SU-DHL-6 (cell line): ENCODE data around the gene CYBC1.

Experiments used
- H2AFZ ChIP-seq: fragments of 200-600 bp; sonication (generic); 2 replicates; pipeline ENCODE4 v1.6.1; 2014; ENCODE audit warnings: low read depth, mild to moderate bottlenecking, moderate library complexity, mixed read lengths, antibody characterized with exemption, low read length; ENCODE audit not compliant: severe bottlenecking
- H3F3A ChIP-seq: fragments of 200-600 bp; shearing (Covaris generic); 2 replicates; pipeline ENCODE4 v1.6.0; 2016; ENCODE audit warnings: antibody characterized with exemption, mild to moderate bottlenecking; ENCODE audit not compliant: insufficient read depth
- H3K27ac ChIP-seq: fragments of 200-600 bp; sonication (generic); 2 replicates; pipeline ENCODE4 v1.5.1; 2016; ENCODE audit warnings: low read depth, mild to moderate bottlenecking, low read length, moderate library complexity, mixed read lengths
- H3K27me3 ChIP-seq: fragments of 200-600 bp; sonication (generic), shearing (Covaris generic); 2 replicates; pipeline ENCODE4 v1.6.0; 2014; ENCODE audit warnings: mild to moderate bottlenecking, low read length
- H3K36me3 ChIP-seq: fragments of 200-600 bp; sonication (generic); 2 replicates; pipeline ENCODE4 v1.6.1; 2014; ENCODE audit warnings: mild to moderate bottlenecking, low read length, mixed read lengths
- H3K4me2 ChIP-seq: fragments of 300-600, 200-600 bp; shearing (Covaris generic), sonication (generic); 2 replicates; pipeline ENCODE4 v1.6.0; 2014; ENCODE audit warnings: low read length, low read depth, mild to moderate bottlenecking; ENCODE audit not compliant: poor library complexity, severe bottlenecking
- H3K4me3 ChIP-seq: fragments of 200-600 bp; sonication (generic); 2 replicates; pipeline ENCODE4 v1.5.1; 2014; ENCODE audit warnings: antibody characterized with exemption, low read length, mild to moderate bottlenecking, mixed read lengths; ENCODE audit not compliant: insufficient read depth, poor library complexity, severe bottlenecking
- H3K79me2 ChIP-seq: fragments of 200-600 bp; sonication (generic); 2 replicates; pipeline ENCODE4 v1.6.1; 2014; ENCODE audit warnings: mild to moderate bottlenecking, low read length, moderate library complexity; ENCODE audit not compliant: insufficient read depth
- H3K9ac ChIP-seq: fragments of 200-600 bp; sonication (generic); 2 replicates; pipeline ENCODE4 v1.7.0; 2014; ENCODE audit warnings: mild to moderate bottlenecking, low read length
- H3K9me2 ChIP-seq: fragments of 200-600 bp; sonication (generic); replicated peaks from 2 replicates; pipeline ENCODE4 v1.6.1; 2014; ENCODE audit warnings: low read length; ENCODE audit not compliant: insufficient read depth
- H3K9me3 ChIP-seq: fragments of 200-600 bp; sonication (generic); 2 replicates; pipeline ENCODE4 v1.6.1; 2014; ENCODE audit warnings: low read length, mixed read lengths; ENCODE audit not compliant: insufficient read depth
- H4K20me1 ChIP-seq: fragments of 200-600 bp; sonication (generic); 2 replicates; pipeline ENCODE4 v1.6.1; 2014; ENCODE audit warnings: low read depth, mild to moderate bottlenecking, antibody characterized with exemption, low read length, moderate library complexity, mixed read lengths
- EZH2phosphoT487 ChIP-seq: fragments of 200-600 bp; sonication (generic), shearing (Covaris generic); conservative IDR thresholded peaks from 2 replicates; pipeline ENCODE4 v1.6.1; 2018; ENCODE audit warnings: mild to moderate bottlenecking, antibody characterized with exemption, low read length, moderate library complexity, mixed read lengths
- TF ChIP-seq, protein P1 (sequence below): fragments of 200-600 bp; sonication (generic); IDR thresholded peaks from one replicate; pipeline ENCODE4 v1.5.1; 2017; ENCODE audit warnings: antibody characterized with exemption, mild to moderate bottlenecking, low read length, moderate library complexity; ENCODE audit not compliant: insufficient read depth, poor library complexity, severe bottlenecking

The CYBC1 gene

DNA sequence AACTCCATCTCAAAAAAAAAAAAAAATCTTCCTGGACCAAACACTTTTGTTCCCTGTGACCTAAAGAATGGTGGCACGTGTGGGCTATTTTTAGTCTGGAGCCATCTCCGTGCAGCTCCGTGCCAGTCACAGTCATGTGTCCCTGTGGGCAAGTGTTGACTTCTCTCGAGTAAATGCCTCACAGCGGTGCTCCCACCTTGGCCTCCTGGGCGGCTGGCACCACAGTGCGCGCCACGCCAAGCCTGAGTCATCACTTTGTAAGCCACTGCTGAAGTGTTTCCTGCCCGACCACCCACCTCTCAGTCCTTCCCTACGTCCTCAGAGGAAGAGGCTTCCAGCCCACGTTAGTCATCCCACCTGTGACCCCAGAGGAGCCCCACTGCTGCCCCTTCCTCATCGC lies 43.3 kb downstream of the CYBC1 start:
- Histone ChIP-seq H3K9me2 (no peaks in the 10 kb centered on the region), H4K20me1 (no peaks in the 10 kb centered on the region), H3K9me3 (no peaks in the 10 kb centered on the region), H2AFZ (no peak overlapping the region), H3K27me3 (no peaks in the 10 kb centered on the region), H3K36me3 (no peaks in the 10 kb centered on the region), H3K4me3 (no peak overlapping the region), H3K27ac (no peak overlapping the region), H3K4me2 (no peak overlapping the region), H3K79me2 (no peaks in the 10 kb centered on the region), H3K9ac (no peak overlapping the region), H3F3A (0 out of 2 replicates have a peak, but pooled peaks cover 4% of the 10 kb centered on the region)
- no peak for TF ChIP-seq EZH2phosphoT487
- TF ChIP-seq, protein P1, sequence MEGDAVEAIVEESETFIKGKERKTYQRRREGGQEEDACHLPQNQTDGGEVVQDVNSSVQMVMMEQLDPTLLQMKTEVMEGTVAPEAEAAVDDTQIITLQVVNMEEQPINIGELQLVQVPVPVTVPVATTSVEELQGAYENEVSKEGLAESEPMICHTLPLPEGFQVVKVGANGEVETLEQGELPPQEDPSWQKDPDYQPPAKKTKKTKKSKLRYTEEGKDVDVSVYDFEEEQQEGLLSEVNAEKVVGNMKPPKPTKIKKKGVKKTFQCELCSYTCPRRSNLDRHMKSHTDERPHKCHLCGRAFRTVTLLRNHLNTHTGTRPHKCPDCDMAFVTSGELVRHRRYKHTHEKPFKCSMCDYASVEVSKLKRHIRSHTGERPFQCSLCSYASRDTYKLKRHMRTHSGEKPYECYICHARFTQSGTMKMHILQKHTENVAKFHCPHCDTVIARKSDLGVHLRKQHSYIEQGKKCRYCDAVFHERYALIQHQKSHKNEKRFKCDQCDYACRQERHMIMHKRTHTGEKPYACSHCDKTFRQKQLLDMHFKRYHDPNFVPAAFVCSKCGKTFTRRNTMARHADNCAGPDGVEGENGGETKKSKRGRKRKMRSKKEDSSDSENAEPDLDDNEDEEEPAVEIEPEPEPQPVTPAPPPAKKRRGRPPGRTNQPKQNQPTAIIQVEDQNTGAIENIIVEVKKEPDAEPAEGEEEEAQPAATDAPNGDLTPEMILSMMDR = no peak

DNA sequence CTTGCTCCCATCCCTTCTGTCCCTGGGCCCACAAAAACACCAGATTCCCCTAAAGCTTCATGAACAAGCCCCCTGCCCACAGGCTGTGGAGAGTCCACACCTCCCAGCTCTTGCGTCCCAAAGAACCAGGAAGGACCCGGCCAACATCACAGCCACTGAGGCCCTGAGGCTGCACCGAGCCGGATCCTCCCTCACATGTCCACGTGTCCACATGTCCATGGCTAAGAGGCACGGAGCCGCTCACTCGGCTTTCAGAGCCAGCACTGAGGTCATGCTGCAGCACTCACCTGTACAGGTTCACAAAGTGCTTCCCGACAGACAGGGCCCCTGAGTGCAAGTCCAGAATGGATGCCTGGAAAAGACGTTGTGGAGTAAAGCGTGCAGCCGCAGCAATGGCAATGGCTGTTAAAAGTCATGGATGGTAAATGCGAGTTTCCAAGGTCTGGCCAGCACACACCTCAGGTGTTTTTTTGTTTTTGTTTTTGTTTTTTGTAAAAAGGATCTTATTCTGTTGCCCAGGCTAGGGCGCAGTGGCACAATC lies 44.4 kb downstream of the CYBC1 start:
- H3K4me3 ChIP-seq = no peak overlapping the region

DNA sequence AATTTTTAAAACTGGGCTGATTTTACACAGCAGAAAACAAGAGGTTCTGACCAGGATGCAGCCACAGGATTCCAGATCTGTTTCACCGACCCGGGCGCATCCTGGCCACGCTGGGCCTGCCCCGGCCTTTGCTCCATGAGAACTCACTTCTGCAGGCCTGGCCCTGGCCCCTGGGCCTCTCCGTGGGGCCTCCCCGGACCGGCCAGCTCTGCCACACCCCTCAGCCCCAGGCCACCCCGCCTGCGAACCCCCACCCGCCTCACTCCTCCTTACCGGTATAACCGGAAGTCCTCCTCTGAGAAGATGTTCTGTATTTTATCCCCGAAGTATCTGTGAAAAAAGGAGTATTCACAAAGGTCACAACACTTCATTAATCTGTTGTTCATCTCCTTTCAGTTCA lies 45.5 kb downstream of the CYBC1 start:
- no peak overlapping the region for H2AFZ ChIP-seq
- H4K20me1 ChIP-seq = no peaks in the 10 kb centered on the region
- H3K36me3 ChIP-seq = no peaks in the 10 kb centered on the region
- H3K79me2 ChIP-seq = no peaks in the 10 kb centered on the region
- no peaks in the 10 kb centered on the region for H3K9me3 ChIP-seq
- H3K9me2 ChIP-seq = no peaks in the 10 kb centered on the region
- no peak overlapping the region for H3K4me2 ChIP-seq
- H3K27me3 ChIP-seq = no peaks in the 10 kb centered on the region
- no peak overlapping the region for H3K9ac ChIP-seq
- no peak overlapping the region for H3K4me3 ChIP-seq
- H3F3A ChIP-seq = 0 out of 2 replicates have a peak, but pooled peaks cover 4% of the 10 kb centered on the region
- no peak overlapping the region for H3K27ac ChIP-seq
- TF ChIP-seq EZH2phosphoT487 = no peak
- TF ChIP-seq, protein P1 = no peak

More for the DNA sequence above, 44.4 kb downstream of the CYBC1 start:
- no peak overlapping the region for H3K9ac ChIP-seq
- no peaks in the 10 kb centered on the region for H3K9me2 ChIP-seq
- TF ChIP-seq EZH2phosphoT487 = no peak
- TF ChIP-seq, protein P1 = no peak
- H3K79me2 ChIP-seq = no peaks in the 10 kb centered on the region
- no peak overlapping the region for H3K27ac ChIP-seq
- H3K4me2 ChIP-seq = no peak overlapping the region
- H3K27me3 ChIP-seq = no peaks in the 10 kb centered on the region
- H3K9me3 ChIP-seq = no peaks in the 10 kb centered on the region
- no peaks in the 10 kb centered on the region for H4K20me1 ChIP-seq
- H3K36me3 ChIP-seq = no peaks in the 10 kb centered on the region
- no peak overlapping the region for H2AFZ ChIP-seq
- 0 out of 2 replicates have a peak, but pooled peaks cover 4% of the 10 kb centered on the region for H3F3A ChIP-seq
